ENCODE measurements around the gene ZNF423. TPM values are rescaled to one million over a fixed set of nuclear protein-coding genes. Genes with fewer than 3 reads are reported as not detected.
"Not testable (repeated sequence)": the region's sequence is repeated elsewhere in the genome, so short reads cannot be mapped to it uniquely, and the experiment has no call there.

Gene ZNF423
- total RNA-seq, 2 experiments from 2014 or later: not detected

DNA sequence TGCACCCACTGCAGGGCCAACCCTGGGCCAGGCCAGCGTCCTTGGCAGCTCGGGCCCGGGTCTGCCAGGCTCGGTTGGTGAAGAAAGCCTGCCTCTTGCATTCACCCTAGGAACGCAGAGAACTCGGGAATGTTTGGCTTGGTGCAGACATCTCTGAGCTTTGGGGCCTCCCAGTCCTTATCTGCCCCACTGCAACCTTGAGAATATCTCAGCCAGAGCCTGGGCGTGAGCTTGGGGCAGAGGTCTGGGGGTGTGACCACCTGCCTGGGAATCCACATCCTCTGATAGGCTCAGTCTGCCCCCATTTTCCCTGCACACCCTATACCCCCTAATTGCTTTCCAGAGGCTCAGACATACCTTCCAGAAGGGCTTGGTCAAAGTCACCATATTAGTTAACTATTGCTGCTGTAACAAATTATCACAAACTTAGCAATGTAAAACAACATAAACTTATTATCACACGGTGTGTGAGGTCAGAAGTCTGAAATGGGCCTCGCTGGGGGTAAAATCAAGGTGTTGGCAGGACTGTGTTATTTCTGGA is 30.7 kb upstream of the ZNF423 start:
- Mint-ChIP-seq H3K4me1 (ENCODE audit: low read depth) (no peaks in the 10 kb centered on the region), H3K9me3 (no peaks in the 10 kb centered on the region), H3K27me3 (peaks cover 12% of the 10 kb centered on the region), H3K27ac (no peak overlapping the region), H3K4me3 (no peak overlapping the region), H3K36me3 (ENCODE audit: low read depth) (no peaks in the 10 kb centered on the region)
- POLR2A ChIA-PET: no interaction called here
- TF ChIP-seq, protein P1, sequence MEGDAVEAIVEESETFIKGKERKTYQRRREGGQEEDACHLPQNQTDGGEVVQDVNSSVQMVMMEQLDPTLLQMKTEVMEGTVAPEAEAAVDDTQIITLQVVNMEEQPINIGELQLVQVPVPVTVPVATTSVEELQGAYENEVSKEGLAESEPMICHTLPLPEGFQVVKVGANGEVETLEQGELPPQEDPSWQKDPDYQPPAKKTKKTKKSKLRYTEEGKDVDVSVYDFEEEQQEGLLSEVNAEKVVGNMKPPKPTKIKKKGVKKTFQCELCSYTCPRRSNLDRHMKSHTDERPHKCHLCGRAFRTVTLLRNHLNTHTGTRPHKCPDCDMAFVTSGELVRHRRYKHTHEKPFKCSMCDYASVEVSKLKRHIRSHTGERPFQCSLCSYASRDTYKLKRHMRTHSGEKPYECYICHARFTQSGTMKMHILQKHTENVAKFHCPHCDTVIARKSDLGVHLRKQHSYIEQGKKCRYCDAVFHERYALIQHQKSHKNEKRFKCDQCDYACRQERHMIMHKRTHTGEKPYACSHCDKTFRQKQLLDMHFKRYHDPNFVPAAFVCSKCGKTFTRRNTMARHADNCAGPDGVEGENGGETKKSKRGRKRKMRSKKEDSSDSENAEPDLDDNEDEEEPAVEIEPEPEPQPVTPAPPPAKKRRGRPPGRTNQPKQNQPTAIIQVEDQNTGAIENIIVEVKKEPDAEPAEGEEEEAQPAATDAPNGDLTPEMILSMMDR (IDR thresholded peaks at IDR 0.05): no peak
- intact Hi-C loops (cut with micrococcal nuclease): no loop called here
- CTCF ChIA-PET: interaction anchor here (1.1 kb wide), 1 partner anchor 12 kb away, joined by 3 read pairs; no protein-coding TSS in a partner anchor
- DNase-seq (no peak), ATAC-seq (no peak)

DNA sequence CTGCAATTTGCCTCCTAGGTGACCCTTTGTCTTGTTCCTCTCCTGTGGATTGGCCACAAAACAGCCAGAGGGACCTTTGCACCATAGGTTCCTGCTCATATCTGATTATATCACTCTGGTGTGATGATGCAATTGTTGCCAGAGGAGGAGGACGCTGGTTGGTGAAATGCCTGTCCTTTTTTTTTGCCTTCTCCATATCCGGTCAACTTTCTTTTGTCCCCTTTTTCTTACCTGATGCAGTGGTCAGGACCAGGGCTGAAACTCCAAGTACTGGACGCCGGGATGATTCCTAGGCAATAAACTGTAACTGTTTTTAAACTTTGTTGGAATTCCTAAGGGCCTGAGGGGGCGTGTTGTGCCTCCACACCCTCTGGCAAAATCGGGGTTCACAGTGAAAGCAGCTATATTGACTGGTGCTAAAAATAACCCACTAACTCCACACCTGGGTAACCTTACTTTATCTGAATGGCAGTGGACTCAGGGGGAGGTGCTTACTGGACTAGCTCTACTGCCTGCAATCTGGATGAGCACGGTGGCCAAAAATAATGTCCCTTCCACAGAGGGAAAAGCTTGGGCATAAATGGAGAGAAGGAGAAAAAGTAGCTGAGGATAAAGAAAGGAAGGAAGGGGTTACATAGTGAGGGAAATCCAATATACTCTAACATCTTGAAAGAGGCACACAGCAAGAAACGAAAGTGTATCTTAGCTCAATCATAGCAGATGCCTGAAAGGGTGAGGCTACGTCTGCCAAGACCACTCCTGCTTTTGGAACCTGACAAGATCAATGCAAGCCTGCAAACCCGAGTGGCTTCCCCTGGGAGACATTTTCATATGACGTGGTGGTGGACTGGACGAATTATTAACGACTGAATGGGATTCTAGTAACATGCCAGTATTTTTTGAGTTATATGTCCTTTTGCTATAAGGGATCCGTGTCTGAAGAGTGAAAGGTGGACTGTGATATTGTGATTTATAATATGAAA is 28.4 kb upstream of the ZNF423 start:
- Mint-ChIP-seq H3K9me3 (no peaks in the 10 kb centered on the region), H3K36me3 (ENCODE audit: low read depth) (no peaks in the 10 kb centered on the region), H3K4me1 (ENCODE audit: low read depth) (no peaks in the 10 kb centered on the region), H3K4me3 (no peak overlapping the region), H3K27ac (no peak overlapping the region), H3K27me3 (peaks cover 12% of the 10 kb centered on the region)
- DNase-seq: no peak
- TF ChIP-seq, protein P1 (IDR thresholded peaks at IDR 0.05): no peak
- intact Hi-C loops (cut with micrococcal nuclease): no loop called here
- no peak for ATAC-seq
- CTCF ChIA-PET: no interaction called here
- POLR2A ChIA-PET: no interaction called here

DNA sequence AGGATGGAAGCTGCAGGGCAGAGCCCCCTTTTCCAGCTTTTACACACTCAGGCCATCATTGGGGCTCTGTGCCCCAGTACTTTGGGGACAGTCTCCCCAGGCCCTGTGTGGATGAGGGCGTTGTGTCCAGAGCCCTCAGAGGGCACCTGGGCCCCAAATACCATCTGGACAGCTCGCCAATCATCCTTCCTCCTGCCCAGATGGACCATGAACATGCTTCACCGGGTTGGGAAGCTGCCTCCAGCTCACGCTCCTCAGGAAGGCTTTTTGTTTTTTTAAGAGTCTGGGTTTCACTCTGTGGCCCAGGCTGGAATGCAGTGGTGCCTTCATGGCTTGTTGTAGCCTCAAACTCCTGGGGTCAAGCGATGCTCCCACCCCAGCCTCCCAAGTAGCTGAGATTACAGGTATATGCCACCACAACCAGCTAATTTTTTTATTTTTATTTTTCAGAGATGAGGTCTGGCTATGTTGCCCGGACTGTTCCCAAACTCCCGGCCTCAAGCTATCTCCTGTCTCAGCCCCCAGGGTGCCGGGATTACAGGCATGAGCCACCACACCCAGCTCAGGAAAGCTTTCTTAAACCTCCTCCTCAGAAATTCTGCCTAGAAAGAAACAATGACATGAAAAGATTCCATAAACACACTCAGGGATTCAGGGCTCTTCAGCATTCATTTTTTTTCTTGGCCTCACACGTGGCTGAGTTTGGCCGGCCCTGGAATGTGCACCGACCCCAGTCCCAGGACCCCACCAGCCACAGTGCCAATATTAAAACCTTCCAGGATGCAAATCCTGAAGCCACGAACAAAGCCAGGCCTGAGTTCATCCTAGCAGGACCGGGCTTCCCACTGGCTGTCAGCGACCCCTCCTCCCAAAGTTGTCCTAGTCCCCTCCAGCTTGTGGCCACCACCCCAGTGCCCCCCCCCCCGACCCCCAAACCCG is 27.4 kb upstream of the ZNF423 start:
- TF ChIP-seq, protein P1 (IDR thresholded peaks at IDR 0.05): no peak
- H3K4me3 Mint-ChIP-seq: no peak overlapping the region
- H3K9me3 Mint-ChIP-seq: no peaks in the 10 kb centered on the region
- DNase-seq (no peak), ATAC-seq (no peak)
- intact Hi-C loops (cut with micrococcal nuclease): no loop called here
- H3K27ac Mint-ChIP-seq: no peak overlapping the region
- no peaks in the 10 kb centered on the region for H3K4me1 Mint-ChIP-seq (ENCODE audit: low read depth)
- peaks cover 20% of the 10 kb centered on the region for H3K27me3 Mint-ChIP-seq
- no peaks in the 10 kb centered on the region for H3K36me3 Mint-ChIP-seq (ENCODE audit: low read depth)
- POLR2A ChIA-PET: no interaction called here
- CTCF ChIA-PET: no interaction called here

DNA sequence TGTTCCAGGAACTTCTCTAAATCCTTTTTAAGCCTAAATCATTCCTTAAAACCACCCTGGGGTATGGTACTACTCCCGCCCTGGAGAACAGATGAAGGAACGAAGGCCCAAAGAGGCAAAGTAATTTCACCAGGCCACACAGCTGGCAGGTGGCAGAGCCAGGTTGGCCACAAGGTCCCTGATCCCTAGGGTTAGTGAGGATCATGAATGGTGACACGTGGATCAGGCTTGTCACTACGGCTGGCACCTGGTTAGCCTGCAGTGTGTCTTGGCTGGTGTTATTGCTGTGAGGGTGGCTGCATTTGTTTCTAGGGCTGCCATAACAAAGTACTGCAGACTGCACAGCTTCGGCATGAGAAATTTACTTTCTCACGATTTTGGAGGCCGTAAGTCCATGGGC is 26.0 kb upstream of the ZNF423 start:
- H3K4me3 Mint-ChIP-seq: no peak overlapping the region
- ATAC-seq: no peak

DNA sequence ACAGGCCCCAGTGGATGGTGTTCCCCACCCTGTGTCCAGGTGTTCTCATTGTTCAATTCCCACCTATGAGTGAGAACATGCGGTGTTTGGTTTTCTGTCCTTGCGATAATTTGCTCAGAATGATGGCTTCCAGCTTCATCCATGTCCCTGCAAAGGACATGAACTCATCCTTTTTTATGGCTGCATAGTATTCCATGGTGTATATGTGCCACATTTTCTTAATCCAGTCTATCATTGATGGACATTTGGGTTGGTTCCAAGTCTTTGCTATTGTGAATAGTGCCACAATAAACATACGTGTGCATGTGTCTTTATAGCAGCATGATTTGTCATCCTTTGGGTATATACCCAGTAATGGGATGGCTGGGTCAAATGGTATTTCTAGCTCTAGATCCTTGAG is 22.6 kb upstream of the ZNF423 start:
- POLR2A ChIA-PET; DNase-seq; H3K27ac Mint-ChIP-seq; intact Hi-C loops (cut with micrococcal nuclease); H3K4me3 Mint-ChIP-seq; H3K36me3 Mint-ChIP-seq (ENCODE audit: low read depth); ATAC-seq; H3K4me1 Mint-ChIP-seq (ENCODE audit: low read depth); H3K9me3 Mint-ChIP-seq: not testable (repeated sequence)
- CTCF ChIA-PET: interaction anchor here (1.9 to 2.4 kb wide), 3 partner anchors 12 to 470 kb away, joined by 5 to 28 read pairs (median 7); partner anchors contain the start of gene ZNF423
- H3K27me3 Mint-ChIP-seq: peaks cover 35% of the 10 kb centered on the region

More for the DNA sequence above, 26.0 kb upstream of the ZNF423 start:
- no peak overlapping the region for H3K27ac Mint-ChIP-seq
- no peaks in the 10 kb centered on the region for H3K36me3 Mint-ChIP-seq (ENCODE audit: low read depth)
- no peak for DNase-seq
- TF ChIP-seq, protein P1 (IDR thresholded peaks at IDR 0.05): no peak
- intact Hi-C loops (cut with micrococcal nuclease): no loop called here
- POLR2A ChIA-PET: interaction anchor here (1.2 kb wide), 1 partner anchor 117 kb away, joined by 3 read pairs; no protein-coding TSS in a partner anchor
- no peaks in the 10 kb centered on the region for H3K4me1 Mint-ChIP-seq (ENCODE audit: low read depth)
- H3K27me3 Mint-ChIP-seq: peaks cover 27% of the 10 kb centered on the region
- CTCF ChIA-PET: no interaction called here
- H3K9me3 Mint-ChIP-seq: no peaks in the 10 kb centered on the region

All from activated CD8-positive, alpha-beta T cell treated with anti-CD3 and anti-CD28 coated beads for 36 hours (primary cell).